Activated CD4-positive, alpha-beta T cell treated with anti-CD3 and anti-CD28 coated beads for 36 hours (primary cell): ENCODE results near the gene HID1. TPM values are rescaled to one million over a fixed set of nuclear protein-coding genes. Genes with fewer than 3 reads are reported as not detected.

Experiments used
- ATAC-seq: fragments of 200-7000 bp; cut with Tn5 transposase; one replicate; pipeline ENCODE4 v1.10.0; 2021; ENCODE audit warnings: mild to moderate bottlenecking, moderate library complexity
- CTCF ChIA-PET: fragments of 350-600 bp; sonication (Branson Sonifier 250); formaldehyde crosslinking; loops from one replicate; lab custom pipeline; 2021; ENCODE audit warnings: antibody characterized with exemption; lab: Charles Lee
- POLR2A ChIA-PET: fragments of 350-600 bp; sonication (Branson Sonifier 250); formaldehyde crosslinking; loops from one replicate; lab custom pipeline; 2021; ENCODE audit warnings: antibody characterized with exemption, inconsistent platforms; lab: Charles Lee
- DNase-seq: peaks from one replicate; pipeline ENCODE4 v3.0.0-alpha.2; 2020
- H3K27ac Mint-ChIP-seq: one replicate; pipeline ENCODE4 v1.8.0; 2021; ENCODE audit warnings: mixed read lengths
- H3K27me3 Mint-ChIP-seq: one replicate; pipeline ENCODE4 v1.8.0; 2021; ENCODE audit warnings: mixed read lengths
- H3K36me3 Mint-ChIP-seq: one replicate; pipeline ENCODE4 v1.8.0; 2021; ENCODE audit warnings: low read depth, mixed read lengths
- H3K4me1 Mint-ChIP-seq: one replicate; pipeline ENCODE4 v1.8.0; 2021; ENCODE audit warnings: mixed read lengths
- H3K4me3 Mint-ChIP-seq: one replicate; pipeline ENCODE4 v1.8.0; 2021; ENCODE audit warnings: mild to moderate bottlenecking, moderate library complexity, mixed read lengths
- H3K9me3 Mint-ChIP-seq: one replicate; pipeline ENCODE4 v1.8.0; 2021; ENCODE audit warnings: low read depth, mixed read lengths
- intact Hi-C, 2 experiments: fragments of 100-400 bp; cut with DNase I in 1 of 2; cut with micrococcal nuclease in 1 of 2; formaldehyde crosslinking; loops; one replicate each; pipeline versions ENCODE4 v1.14.2 to v1.15.1; 2022 to 2024; cut with DNase I, micrococcal nuclease
- total RNA-seq, 2 experiments: library from RNA; stranded (reverse); gene quantifications; one replicate each; pipeline ENCODE4 v1.2.3, GENCODE V29; 2021

The HID1 gene
- total RNA-seq, 2 experiments from 2014 or later = 1.6 TPM

GRCh38 chr17:74904687-74905409 is 67.7 kb downstream of the HID1 start:
- peaks cover 9% of the 10 kb centered on the region for H3K27me3 Mint-ChIP-seq
- H3K36me3 Mint-ChIP-seq = no peaks in the 10 kb centered on the region
- ATAC-seq (peak; percentile 80), DNase-seq (peak; percentile 45)
- H3K4me1 Mint-ChIP-seq = peaks cover 5% of the 10 kb centered on the region
- no peak overlapping the region for H3K4me3 Mint-ChIP-seq
- intact Hi-C loops = no loop called here
- ChIA-PET CTCF (interaction anchor here (1.3 kb wide), 1 partner anchor 19 kb away, joined by 3 read pairs; the partner anchor contains the start of gene OTOP2), POLR2A (no interaction called here)
- H3K27ac Mint-ChIP-seq = no peak overlapping the region
- H3K9me3 Mint-ChIP-seq = no peaks in the 10 kb centered on the region

GRCh38 chr17:74903671-74904070 is 68.9 kb downstream of the HID1 start:
- POLR2A ChIA-PET = no interaction called here
- Mint-ChIP-seq H3K36me3 (no peaks in the 10 kb centered on the region), H3K4me3 (no peak overlapping the region), H3K4me1 (peaks cover 5% of the 10 kb centered on the region), H3K27ac (no peak overlapping the region), H3K27me3 (peaks cover 9% of the 10 kb centered on the region), H3K9me3 (no peaks in the 10 kb centered on the region)
- intact Hi-C loops = no loop called here
- no peak for ATAC-seq
- DNase-seq = no peak
- CTCF ChIA-PET = no interaction called here

DNA sequence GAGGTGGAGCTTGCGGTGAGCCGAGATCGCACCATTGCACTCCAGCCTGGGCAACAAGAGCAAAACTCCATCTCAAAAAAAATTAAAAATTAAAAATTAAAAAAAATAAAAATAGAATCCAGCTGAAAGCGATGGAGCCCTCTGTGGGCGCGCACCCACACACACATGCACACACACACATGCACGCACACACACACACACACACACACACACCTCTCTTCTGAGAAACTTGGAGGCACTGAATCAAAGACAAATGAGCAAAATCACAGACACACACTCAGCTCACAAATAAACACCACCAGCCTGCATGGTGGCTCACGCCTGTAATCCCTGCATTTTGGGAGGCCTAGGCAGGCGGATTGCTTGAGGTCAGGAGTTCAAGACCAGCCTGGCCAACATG is 69.5 kb downstream of the HID1 start:
- Mint-ChIP-seq H3K9me3 (no peaks in the 10 kb centered on the region), H3K27me3 (peaks cover 9% of the 10 kb centered on the region), H3K4me3 (no peak overlapping the region), H3K4me1 (peaks cover 5% of the 10 kb centered on the region), H3K36me3 (no peaks in the 10 kb centered on the region), H3K27ac (no peak overlapping the region)
- DNase-seq (no peak), ATAC-seq (no peak)
- ChIA-PET CTCF (interaction anchor here (0.7 to 1.4 kb wide), 2 partner anchors 11 to 205 kb away, joined by 3 read pairs; no protein-coding TSS in a partner anchor), POLR2A (no interaction called here)
- intact Hi-C loops = no loop called here

DNA sequence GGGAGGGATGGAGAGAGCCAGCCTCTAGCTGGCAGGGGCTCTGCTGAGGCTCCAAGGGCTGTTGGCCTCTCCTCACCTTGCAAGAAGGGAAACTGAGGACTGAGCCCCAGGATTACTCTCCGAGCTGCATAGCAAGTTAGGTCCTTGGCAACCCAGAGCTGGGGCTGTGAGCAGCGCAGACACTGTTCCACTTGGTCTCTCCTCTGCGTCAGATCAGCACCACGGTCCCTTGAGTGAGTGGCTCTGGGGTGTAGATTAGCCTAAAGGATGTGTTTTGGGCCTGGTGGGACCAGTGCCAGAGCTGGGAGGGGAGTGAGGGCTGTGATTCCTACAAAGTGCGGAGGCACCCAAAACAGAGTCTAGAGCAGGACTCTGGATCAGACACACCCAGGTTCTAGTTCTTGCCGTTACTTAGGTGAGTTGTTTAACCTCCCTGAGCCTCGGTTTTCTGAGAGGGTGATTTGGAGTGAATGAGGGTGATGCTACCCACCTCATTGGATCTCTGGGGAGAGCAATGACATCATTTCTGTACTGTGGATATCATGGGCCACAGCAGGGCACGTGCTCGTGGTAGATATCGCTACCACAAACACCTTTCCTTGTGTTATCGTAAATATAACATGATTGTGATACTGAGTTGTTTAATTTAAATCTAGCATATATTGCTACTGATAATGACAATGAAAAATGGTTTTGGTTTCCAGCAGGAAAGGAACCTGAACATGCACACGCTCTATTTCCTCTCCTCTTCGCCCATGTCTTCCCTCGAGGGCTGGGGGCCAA is 71.0 kb downstream of the HID1 start:
- peaks cover 5% of the 10 kb centered on the region for H3K4me1 Mint-ChIP-seq
- no peak for DNase-seq
- no peak overlapping the region for H3K27ac Mint-ChIP-seq
- H3K27me3 Mint-ChIP-seq = peaks cover 10% of the 10 kb centered on the region
- CTCF ChIA-PET = interaction anchor here (0.5 kb wide), 1 partner anchor 599 kb away, joined by 3 read pairs; no protein-coding TSS in a partner anchor
- POLR2A ChIA-PET = no interaction called here
- no peak overlapping the region for H3K4me3 Mint-ChIP-seq
- H3K36me3 Mint-ChIP-seq = no peaks in the 10 kb centered on the region
- intact Hi-C loops = no loop called here
- no peaks in the 10 kb centered on the region for H3K9me3 Mint-ChIP-seq
- ATAC-seq = no peak

Other genes starting within 250 kb of the HID1 start
- 1 to 10 TPM; 2.7 to 3.5 TPM for gene RAB37, start 235.5 kb downstream of the HID1 start, total RNA-seq
- 100 to 1,000 TPM; 115 to 170 TPM for gene NHERF1, start 224.1 kb downstream of the HID1 start, total RNA-seq
- 10 to 100 TPM; 23.7 to 39.6 TPM for gene NAT9, start 196.4 kb downstream of the HID1 start, total RNA-seq
- gene GRIN2C, start 112.9 kb downstream of the HID1 start, total RNA-seq = not detected
- gene FDXR, start 99.8 kb downstream of the HID1 start, total RNA-seq = 10 to 100 TPM; 19.1 to 21.3 TPM
- gene FADS6, start 79.1 kb downstream of the HID1 start, total RNA-seq = not detected
- not detected for gene USH1G, start 49.5 kb downstream of the HID1 start, total RNA-seq
- not detected for gene OTOP2, start 48.5 kb downstream of the HID1 start, total RNA-seq
- gene OTOP3, start 36.9 kb downstream of the HID1 start, total RNA-seq = not detected
- under 1 TPM; 0.89 to 0.91 TPM for gene CDR2L, start 14.9 kb upstream of the HID1 start, total RNA-seq
- 10 to 100 TPM; 64.6 to 66.5 TPM for gene MRPL58, start 39.9 kb upstream of the HID1 start, total RNA-seq
- 100 to 1,000 TPM; 194 to 237 TPM for gene ATP5PD, start 74.2 kb upstream of the HID1 start, total RNA-seq
- gene KCTD2, start 74.5 kb upstream of the HID1 start, total RNA-seq = 10 to 100 TPM; 15.3 to 16.7 TPM
- gene SLC16A5, start 115.2 kb upstream of the HID1 start, total RNA-seq = 1 to 10 TPM; 6.0 to 6.5 TPM
- gene ARMC7, start 137.2 kb upstream of the HID1 start, total RNA-seq = 1 to 10 TPM; 6.7 to 7.7 TPM
- 10 to 100 TPM; 51.7 to 61.5 TPM for gene NT5C, start 159.0 kb upstream of the HID1 start, total RNA-seq
- 100 to 1,000 TPM; 234 to 238 TPM for gene JPT1, start 181.8 kb upstream of the HID1 start, total RNA-seq
- 100 to 1,000 TPM; 594 to 727 TPM for gene SUMO2, start 210.2 kb upstream of the HID1 start, total RNA-seq
- 100 to 1,000 TPM; 130 to 160 TPM for gene NUP85, start 232.9 kb upstream of the HID1 start, total RNA-seq